ENCODE measurements around the gene CDS2.

- TF ChIP-seq EP300 (IDR thresholded peaks at IDR 0.05) (no peak), NR3C1 (IDR thresholded peaks at IDR 0.05) (no peak), EHF (CRISPR knock-in tag; IDR thresholded peaks at IDR 0.05) (no peak)
Observed at GRCh38 chr20:5095931-5096330, 30.9 kb upstream of the CDS2 start.
